Ovary (tissue), 3 donors: ENCODE results near the gene ADCYAP1R1.

ENCODE experiments used
- POLR2A ChIP-seq: fragments of 450-650 bp; IDR thresholded peaks from one replicate; pipeline ENCODE4 v1.6.1; 2017; ENCODE audit warnings: antibody characterized with exemption, mild to moderate bottlenecking, moderate library complexity
- TF ChIP-seq, protein P1 (sequence below), 3 donors: fragments of 450-650 bp in 2 of 3; fragments of 200-600 bp in 1 of 3; IDR thresholded peaks; one replicate each; pipeline versions ENCODE4 v1.5.1 to v1.8.0; 2016 to 2022; ENCODE audit warnings: antibody characterized with exemption in 3 of 3, mild to moderate bottlenecking in 1 of 3
- donor health status: DM: no; HTN: no; CAD: no.

DNA sequence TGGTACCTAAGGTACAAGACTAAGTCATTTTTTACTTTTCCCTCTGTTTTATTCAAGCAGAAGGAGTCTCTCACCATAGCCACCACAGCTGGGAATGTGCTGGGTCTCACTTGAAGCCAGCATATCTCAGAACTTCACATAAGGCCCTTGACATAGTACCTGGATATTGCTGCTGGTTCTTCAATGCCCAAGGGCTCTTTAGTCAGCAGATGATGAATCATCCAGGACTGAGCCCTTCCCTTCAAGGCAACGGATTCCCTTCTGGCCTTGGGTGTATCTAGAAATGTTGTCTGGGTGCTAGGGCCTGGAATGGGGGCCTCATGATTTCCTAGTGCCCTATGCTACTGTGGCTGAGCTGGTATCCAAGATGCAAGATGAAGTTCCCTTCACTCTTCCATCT lies 93.9 kb downstream of the ADCYAP1R1 start:
- TF ChIP-seq, protein P1, sequence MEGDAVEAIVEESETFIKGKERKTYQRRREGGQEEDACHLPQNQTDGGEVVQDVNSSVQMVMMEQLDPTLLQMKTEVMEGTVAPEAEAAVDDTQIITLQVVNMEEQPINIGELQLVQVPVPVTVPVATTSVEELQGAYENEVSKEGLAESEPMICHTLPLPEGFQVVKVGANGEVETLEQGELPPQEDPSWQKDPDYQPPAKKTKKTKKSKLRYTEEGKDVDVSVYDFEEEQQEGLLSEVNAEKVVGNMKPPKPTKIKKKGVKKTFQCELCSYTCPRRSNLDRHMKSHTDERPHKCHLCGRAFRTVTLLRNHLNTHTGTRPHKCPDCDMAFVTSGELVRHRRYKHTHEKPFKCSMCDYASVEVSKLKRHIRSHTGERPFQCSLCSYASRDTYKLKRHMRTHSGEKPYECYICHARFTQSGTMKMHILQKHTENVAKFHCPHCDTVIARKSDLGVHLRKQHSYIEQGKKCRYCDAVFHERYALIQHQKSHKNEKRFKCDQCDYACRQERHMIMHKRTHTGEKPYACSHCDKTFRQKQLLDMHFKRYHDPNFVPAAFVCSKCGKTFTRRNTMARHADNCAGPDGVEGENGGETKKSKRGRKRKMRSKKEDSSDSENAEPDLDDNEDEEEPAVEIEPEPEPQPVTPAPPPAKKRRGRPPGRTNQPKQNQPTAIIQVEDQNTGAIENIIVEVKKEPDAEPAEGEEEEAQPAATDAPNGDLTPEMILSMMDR (IDR thresholded peaks at IDR 0.05) = no peak
- no peak for TF ChIP-seq POLR2A
